HepG2 (cell line): Measurements from ENCODE around the gene OSBPL2.

ENCODE experiments used
- CBX5 ChIP-seq: sonication (generic); formaldehyde crosslinking; IDR thresholded peaks from 2 replicates; pipeline ENCODE4 v1.4.0; 2020; ENCODE audit warnings: missing genetic modification reagents, borderline replicate concordance
- HNRNPLL ChIP-seq: fragments of 200-400 bp; formaldehyde crosslinking; IDR thresholded peaks from 2 replicates; pipeline ENCODE4 v1.6.1; 2017; ENCODE audit warnings: mild to moderate bottlenecking, low read depth, low read length; ENCODE audit not compliant: poor library complexity, severe bottlenecking
- KLF16 ChIP-seq, 2 experiments: sonication (generic) in 1 of 2; formaldehyde crosslinking in 1 of 2; IDR thresholded peaks; 2 replicates each; pipeline versions ENCODE4 v1.6.1 to v1.8.0; 2016 to 2023; ENCODE audit warnings: missing genetic modification reagents in 2 of 2, missing compliant biosample characterization in 1 of 2
- MYC ChIP-seq: sonication (generic); formaldehyde crosslinking; IDR thresholded peaks from 2 replicates; pipeline ENCODE4 v1.9.0; 2021; ENCODE audit warnings: missing genetic modification reagents, borderline replicate concordance
- POLR2AphosphoS5 ChIP-seq: IDR thresholded peaks from 2 replicates; pipeline ENCODE4 v1.6.1; 2012; ENCODE audit warnings: low read depth, low read length
- RAD21 ChIP-seq: fragments of 450-650 bp; formaldehyde crosslinking; IDR thresholded peaks from 2 replicates; pipeline ENCODE4 v1.5.0; 2020; ENCODE audit warnings: mild to moderate bottlenecking
- ZNF709 ChIP-seq: sonication (generic); formaldehyde crosslinking; IDR thresholded peaks from 2 replicates; pipeline ENCODE4 v1.5.0; 2020; ENCODE audit warnings: mild to moderate bottlenecking, missing genetic modification reagents
- TF ChIP-seq, protein P1 (sequence below): sonication (generic); formaldehyde crosslinking; IDR thresholded peaks from 2 replicates; pipeline ENCODE4 v1.5.0; 2020; ENCODE audit warnings: mild to moderate bottlenecking, missing genetic modification reagents, moderate library complexity
- TF ChIP-seq, protein P2 (sequence below), 2 experiments: IDR thresholded peaks; 2 replicates each; pipeline ENCODE4 v1.6.1; 2011 to 2012; ENCODE audit warnings: low read length in 2 of 2, borderline replicate concordance in 1 of 2, low read depth in 1 of 2, mild to moderate bottlenecking in 1 of 2, moderate library complexity in 1 of 2

DNA sequence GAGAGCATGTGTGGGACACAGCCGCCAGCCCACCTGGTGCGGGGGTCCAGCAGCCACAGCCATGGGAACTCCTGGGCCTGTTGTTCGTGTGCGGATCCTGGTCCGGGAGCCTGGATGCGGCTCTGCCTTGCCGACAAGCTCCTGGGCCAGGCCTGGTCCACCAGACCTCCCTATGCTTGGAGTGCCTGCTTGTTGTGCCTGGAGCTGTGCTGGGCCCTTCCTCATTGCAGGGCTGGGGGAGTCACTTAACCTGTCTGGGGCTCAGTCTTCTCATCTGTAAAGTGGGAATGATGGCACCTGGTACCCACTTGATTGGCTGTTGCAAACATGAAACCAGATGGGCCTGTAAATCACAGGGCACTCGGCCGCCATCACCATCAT lies 2.6 kb upstream of the OSBPL2 start:
- TF ChIP-seq ZNF709 (CRISPR knock-in tag): no peak
- TF ChIP-seq, protein P1, sequence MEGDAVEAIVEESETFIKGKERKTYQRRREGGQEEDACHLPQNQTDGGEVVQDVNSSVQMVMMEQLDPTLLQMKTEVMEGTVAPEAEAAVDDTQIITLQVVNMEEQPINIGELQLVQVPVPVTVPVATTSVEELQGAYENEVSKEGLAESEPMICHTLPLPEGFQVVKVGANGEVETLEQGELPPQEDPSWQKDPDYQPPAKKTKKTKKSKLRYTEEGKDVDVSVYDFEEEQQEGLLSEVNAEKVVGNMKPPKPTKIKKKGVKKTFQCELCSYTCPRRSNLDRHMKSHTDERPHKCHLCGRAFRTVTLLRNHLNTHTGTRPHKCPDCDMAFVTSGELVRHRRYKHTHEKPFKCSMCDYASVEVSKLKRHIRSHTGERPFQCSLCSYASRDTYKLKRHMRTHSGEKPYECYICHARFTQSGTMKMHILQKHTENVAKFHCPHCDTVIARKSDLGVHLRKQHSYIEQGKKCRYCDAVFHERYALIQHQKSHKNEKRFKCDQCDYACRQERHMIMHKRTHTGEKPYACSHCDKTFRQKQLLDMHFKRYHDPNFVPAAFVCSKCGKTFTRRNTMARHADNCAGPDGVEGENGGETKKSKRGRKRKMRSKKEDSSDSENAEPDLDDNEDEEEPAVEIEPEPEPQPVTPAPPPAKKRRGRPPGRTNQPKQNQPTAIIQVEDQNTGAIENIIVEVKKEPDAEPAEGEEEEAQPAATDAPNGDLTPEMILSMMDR: no peak
- TF ChIP-seq POLR2AphosphoS5: no peak
- no peak for TF ChIP-seq RAD21 (CRISPR knock-in tag)
- no peak for TF ChIP-seq CBX5
- no peak for TF ChIP-seq MYC (CRISPR knock-in tag)
- TF ChIP-seq, protein P2, sequence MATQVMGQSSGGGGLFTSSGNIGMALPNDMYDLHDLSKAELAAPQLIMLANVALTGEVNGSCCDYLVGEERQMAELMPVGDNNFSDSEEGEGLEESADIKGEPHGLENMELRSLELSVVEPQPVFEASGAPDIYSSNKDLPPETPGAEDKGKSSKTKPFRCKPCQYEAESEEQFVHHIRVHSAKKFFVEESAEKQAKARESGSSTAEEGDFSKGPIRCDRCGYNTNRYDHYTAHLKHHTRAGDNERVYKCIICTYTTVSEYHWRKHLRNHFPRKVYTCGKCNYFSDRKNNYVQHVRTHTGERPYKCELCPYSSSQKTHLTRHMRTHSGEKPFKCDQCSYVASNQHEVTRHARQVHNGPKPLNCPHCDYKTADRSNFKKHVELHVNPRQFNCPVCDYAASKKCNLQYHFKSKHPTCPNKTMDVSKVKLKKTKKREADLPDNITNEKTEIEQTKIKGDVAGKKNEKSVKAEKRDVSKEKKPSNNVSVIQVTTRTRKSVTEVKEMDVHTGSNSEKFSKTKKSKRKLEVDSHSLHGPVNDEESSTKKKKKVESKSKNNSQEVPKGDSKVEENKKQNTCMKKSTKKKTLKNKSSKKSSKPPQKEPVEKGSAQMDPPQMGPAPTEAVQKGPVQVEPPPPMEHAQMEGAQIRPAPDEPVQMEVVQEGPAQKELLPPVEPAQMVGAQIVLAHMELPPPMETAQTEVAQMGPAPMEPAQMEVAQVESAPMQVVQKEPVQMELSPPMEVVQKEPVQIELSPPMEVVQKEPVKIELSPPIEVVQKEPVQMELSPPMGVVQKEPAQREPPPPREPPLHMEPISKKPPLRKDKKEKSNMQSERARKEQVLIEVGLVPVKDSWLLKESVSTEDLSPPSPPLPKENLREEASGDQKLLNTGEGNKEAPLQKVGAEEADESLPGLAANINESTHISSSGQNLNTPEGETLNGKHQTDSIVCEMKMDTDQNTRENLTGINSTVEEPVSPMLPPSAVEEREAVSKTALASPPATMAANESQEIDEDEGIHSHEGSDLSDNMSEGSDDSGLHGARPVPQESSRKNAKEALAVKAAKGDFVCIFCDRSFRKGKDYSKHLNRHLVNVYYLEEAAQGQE (IDR thresholded peaks at IDR 0.05; ENCODE audit: borderline replicate concordance in 1 of 2, low read depth in 1 of 2, low read length in 2 of 2): no peak
- no peak for TF ChIP-seq HNRNPLL
- no peak for TF ChIP-seq KLF16 (CRISPR knock-in tag; IDR thresholded peaks at IDR 0.05)
